ENCODE results near the gene CYTH4.

The CYTH4 gene

GRCh38 chr22:37338539-37339246 is 56.4 kb downstream of the CYTH4 start:
- TF ChIP-seq CTCF (IDR thresholded peaks at IDR 0.05; ENCODE audit: borderline replicate concordance, insufficient read depth, low read depth, low read length) = no peak
- H3K4me3 ChIP-seq (ENCODE audit: low read depth, low read length) = no peak overlapping the region

- no peak for TF ChIP-seq CTCF (IDR thresholded peaks at IDR 0.05; ENCODE audit: borderline replicate concordance, insufficient read depth, low read depth, low read length)
- H3K4me3 ChIP-seq (ENCODE audit: low read depth, low read length) = no peak overlapping the region
Observed at GRCh38 chr22:37340331-37341262, 58.3 kb downstream of the CYTH4 start.

GRCh38 chr22:37342065-37342464 is 59.8 kb downstream of the CYTH4 start:
- no peak for TF ChIP-seq CTCF (IDR thresholded peaks at IDR 0.05; ENCODE audit: borderline replicate concordance, insufficient read depth, low read depth, low read length)

GRCh38 chr22:37343348-37343747 is 61.0 kb downstream of the CYTH4 start:
- no peak for TF ChIP-seq CTCF (IDR thresholded peaks at IDR 0.05; ENCODE audit: borderline replicate concordance, insufficient read depth, low read depth, low read length)
- no peak overlapping the region for H3K4me3 ChIP-seq (ENCODE audit: low read depth, low read length)

More at GRCh38 chr22:37342065-37342464, 59.8 kb downstream of the CYTH4 start:
- H3K4me3 ChIP-seq (ENCODE audit: low read depth, low read length) = no peak overlapping the region

- TF ChIP-seq CTCF (IDR thresholded peaks at IDR 0.05; ENCODE audit: borderline replicate concordance, insufficient read depth, low read depth, low read length) = no peak
- H3K4me3 ChIP-seq (ENCODE audit: low read depth, low read length) = no peak overlapping the region
Observed at GRCh38 chr22:37343863-37344734, 61.8 kb downstream of the CYTH4 start.

GRCh38 chr22:37344735-37345449 is 62.6 kb downstream of the CYTH4 start:
- no peak for TF ChIP-seq CTCF (IDR thresholded peaks at IDR 0.05; ENCODE audit: borderline replicate concordance, insufficient read depth, low read depth, low read length)
- no peak overlapping the region for H3K4me3 ChIP-seq (ENCODE audit: low read depth, low read length)

Data from GM12875 (cell line).